ENCODE results near the gene MVB12A.

DNA sequence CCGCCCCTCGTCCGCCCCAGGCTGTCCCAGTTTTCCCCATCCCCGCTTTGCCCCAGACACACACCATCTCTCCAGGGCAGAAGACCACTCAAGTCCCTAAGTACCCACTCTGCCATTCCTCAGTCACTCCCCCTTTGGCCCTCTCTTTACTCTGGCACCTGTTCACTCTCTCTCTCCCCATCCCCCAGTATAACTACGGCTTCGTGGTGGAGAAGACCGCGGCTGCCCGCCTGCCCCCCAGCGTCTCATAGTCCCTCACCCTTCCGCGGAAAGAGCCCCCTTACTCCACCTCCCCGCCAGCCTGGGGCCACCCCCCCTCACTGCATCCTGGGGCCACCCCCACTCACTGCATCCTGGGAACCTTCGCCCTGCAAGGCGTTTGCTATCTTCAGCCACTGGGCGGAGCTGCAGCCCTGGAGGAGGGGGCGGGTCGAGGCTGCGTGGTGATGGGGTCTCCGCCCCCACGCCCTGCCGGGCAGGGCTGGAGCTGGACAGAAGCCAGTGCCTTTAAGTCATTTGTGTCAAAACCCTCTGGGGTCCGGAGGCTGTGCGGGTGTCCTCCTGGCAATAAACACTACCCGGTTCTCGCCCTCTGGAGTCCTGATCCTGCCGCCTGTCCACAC is 5.0 kb downstream of the MVB12A start:
- TF ChIP-seq, protein P1, sequence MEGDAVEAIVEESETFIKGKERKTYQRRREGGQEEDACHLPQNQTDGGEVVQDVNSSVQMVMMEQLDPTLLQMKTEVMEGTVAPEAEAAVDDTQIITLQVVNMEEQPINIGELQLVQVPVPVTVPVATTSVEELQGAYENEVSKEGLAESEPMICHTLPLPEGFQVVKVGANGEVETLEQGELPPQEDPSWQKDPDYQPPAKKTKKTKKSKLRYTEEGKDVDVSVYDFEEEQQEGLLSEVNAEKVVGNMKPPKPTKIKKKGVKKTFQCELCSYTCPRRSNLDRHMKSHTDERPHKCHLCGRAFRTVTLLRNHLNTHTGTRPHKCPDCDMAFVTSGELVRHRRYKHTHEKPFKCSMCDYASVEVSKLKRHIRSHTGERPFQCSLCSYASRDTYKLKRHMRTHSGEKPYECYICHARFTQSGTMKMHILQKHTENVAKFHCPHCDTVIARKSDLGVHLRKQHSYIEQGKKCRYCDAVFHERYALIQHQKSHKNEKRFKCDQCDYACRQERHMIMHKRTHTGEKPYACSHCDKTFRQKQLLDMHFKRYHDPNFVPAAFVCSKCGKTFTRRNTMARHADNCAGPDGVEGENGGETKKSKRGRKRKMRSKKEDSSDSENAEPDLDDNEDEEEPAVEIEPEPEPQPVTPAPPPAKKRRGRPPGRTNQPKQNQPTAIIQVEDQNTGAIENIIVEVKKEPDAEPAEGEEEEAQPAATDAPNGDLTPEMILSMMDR (IDR thresholded peaks at IDR 0.05 in 2 of 3, conservative IDR thresholded peaks at IDR 0.05 in 1 of 3; ENCODE audit: control insufficient read depth in 2 of 3, extremely low read depth in 1 of 3, insufficient read depth in 1 of 3, low read depth in 3 of 3, low read length in 3 of 3) = peak; percentile 43 to 56 (median 51)
- TF ChIP-seq NKRF (conservative IDR thresholded peaks at IDR 0.05) (no peak), RAD51 (IDR thresholded peaks at IDR 0.05) (no peak), SIN3A (IDR thresholded peaks at IDR 0.05; ENCODE audit: low read depth, low read length) (no peak), ZBED1 (IDR thresholded peaks at IDR 0.05; ENCODE audit: borderline replicate concordance) (no peak), POLR2AphosphoS2 (IDR thresholded peaks at IDR 0.05; ENCODE audit: low read depth, low read length) (no peak), NFYB (IDR thresholded peaks at IDR 0.05; ENCODE audit: insufficient read depth, low read depth, low read length) (no peak), ELK1 (IDR thresholded peaks at IDR 0.05; ENCODE audit: low read depth, low read length) (no peak), POLR2AphosphoS5 (IDR thresholded peaks at IDR 0.05; ENCODE audit: low read length) (no peak), SMAD1 (IDR thresholded peaks at IDR 0.05; ENCODE audit: low read depth, partially characterized antibody) (no peak), ZNF24 (IDR thresholded peaks at IDR 0.05) (no peak), CHD2 (IDR thresholded peaks at IDR 0.05; ENCODE audit: borderline replicate concordance, low read depth, low read length) (no peak), DPF2 (IDR thresholded peaks at IDR 0.05) (no peak), KDM1A (IDR thresholded peaks at IDR 0.05; ENCODE audit: borderline replicate concordance) (no peak)
